ENCODE results near the gene PRR15.

The PRR15 gene

DNA sequence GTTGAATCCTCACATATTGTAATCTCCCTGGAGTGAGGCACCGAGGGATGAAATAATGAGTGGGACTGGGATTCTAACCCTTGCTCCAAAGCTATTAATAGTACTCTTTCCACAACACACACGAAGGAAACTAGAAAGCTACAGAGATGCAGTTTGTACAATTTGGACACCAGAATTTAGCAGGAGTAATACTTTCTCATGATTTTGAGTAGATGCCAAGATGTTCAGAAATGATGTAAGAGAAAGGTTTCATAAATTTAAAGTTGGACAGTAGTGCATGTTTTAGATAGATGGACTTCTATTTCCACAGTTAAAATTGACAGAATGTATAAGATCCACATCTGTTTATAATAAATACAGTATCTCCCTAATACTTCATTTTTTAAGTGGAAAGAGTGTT is 46.5 kb downstream of the PRR15 start:
- DNase-seq (ENCODE audit: low spot score): no peak

DNA sequence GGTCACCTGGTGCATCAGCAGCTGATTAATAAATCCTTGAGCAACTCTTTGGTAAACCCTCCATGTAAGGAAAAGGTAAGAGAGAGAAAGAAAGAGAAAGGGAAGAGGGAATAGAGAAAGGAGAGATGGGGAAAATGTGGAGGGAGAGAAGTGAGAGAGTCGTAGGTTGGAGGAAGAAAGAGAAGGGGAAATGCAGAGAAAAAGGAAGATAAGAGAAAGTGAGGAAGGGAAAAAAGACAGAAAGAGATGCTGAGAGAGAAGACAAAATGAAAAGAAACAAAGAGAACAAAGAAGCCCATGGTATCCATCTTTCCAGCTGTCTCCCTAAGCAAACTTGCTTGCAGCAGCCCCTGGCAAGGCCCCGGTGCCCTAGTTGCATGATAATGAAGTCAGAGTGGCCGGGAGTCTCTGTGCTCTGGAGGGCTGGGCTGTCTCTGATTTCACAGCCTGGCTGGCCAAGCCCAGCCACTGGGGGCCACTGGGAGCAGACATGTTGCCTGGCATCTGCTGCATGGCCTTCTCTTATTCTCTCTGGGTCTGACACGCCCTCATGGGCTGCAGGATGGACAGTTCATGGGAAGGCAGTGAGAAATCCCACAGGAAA is 48.4 kb downstream of the PRR15 start:
- peak; percentile 26 for DNase-seq (ENCODE audit: low spot score)

DNA sequence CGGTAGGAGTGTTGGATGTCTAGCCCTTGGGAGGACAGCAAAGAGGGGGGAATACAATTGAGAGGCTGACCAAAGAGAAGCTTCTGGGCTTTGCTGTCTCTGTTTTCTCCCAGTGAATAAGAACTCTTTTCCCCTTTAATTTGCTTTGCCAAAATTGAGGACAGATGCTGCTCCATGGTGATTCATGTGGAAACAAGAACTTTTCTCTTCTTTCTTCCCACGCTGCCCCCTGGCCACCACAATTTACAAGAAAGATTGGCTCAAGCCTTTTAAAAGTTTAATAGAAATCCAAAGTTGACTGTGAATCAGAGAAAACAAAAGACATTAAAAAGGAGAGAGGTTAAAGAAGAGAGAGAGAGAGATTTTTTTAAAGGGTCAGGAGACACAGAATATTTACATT is 49.0 kb downstream of the PRR15 start:
- DNase-seq (ENCODE audit: low spot score): peak; percentile 67

- DNase-seq (ENCODE audit: low spot score): no peak
These were observed 49.5 kb downstream of the PRR15 start for GRCh38 chr7:29613100-29613499.

GRCh38 chr7:29614229-29614628 is 50.6 kb downstream of the PRR15 start:
- DNase-seq (ENCODE audit: low spot score): no peak
